Germinal center (tissue), 1 donor: ENCODE measurements around the gene NTRK3.

Experiments
- DNase-seq: peaks from one replicate; pipeline ENCODE4 v3.0.0; 2012; ENCODE audit warnings: mixed read lengths, low spot score

NTRK3 gene

GRCh38 chr15:87818756-87819155 is 437.8 kb downstream of the NTRK3 start:
- DNase-seq: no peak

DNA sequence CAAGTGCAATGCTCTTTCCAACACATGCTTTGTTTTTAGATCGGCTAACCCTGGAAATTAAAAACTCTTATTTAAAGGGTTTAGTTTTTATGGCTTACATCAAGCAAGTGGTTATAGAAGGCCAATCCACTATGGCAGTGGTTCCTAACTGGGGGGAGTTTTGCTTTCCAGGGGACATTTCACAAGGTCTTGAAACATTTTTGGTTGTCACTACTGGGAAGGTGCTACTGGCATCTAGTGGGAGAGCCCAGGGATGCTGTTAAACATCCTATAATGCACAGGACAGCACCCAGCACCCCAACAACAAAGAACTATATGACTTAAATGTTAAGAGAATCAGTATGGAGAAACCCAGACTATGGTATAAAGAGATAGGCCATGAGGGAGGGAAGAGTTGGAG is 439.0 kb downstream of the NTRK3 start:
- DNase-seq: no peak

DNA sequence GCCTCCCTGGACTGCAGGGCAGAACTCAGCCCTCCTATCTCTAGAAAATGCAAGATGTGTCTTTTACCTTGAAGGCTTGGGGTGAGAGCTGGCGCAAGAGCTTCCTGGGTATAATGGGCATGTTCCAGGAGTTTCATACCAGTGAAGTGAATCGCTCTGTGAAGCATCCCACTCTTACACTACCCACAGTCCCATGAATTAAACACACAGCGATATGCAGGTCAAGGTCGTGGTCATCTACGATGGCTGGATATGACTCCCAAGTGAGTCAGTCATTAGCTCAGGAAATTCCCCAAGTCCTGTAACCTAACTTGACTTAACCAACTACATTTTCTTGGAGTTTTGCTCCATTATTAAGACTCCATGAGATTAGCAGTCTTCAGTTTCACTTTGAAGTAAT is 439.7 kb downstream of the NTRK3 start:
- no peak for DNase-seq

- DNase-seq: no peak
These were observed 440.5 kb downstream of the NTRK3 start for GRCh38 chr15:87816016-87816415.
